Measurements from ENCODE around the gene B3GALT2. TPM values are rescaled to one million over a fixed set of nuclear protein-coding genes. Genes with fewer than 3 reads are reported as not detected.
"Not testable (repeated sequence)": the region's sequence is repeated elsewhere in the genome, so short reads cannot be mapped to it uniquely, and the experiment has no call there.

B3GALT2 gene
- 6.8 TPM for total RNA-seq
- long read RNA-seq, transcript B3GALT2-201 (2 exons, 3,274 nt), result major isoform, 6 of 10 reads
- long read RNA-seq, partial matches to known transcripts, result 1 of 10 reads
- long read RNA-seq, other reads (novel, unspliced or antisense), result 3 of 10 reads

- H3K4me1 ChIP-seq, result peaks cover 37% of the 10 kb centered on the region
- H3K4me3 ChIP-seq, result peak within 1 kb of the TSS; percentile 45
- H3K9me3 ChIP-seq, result no peaks in the 10 kb centered on the region
- peak; percentile 39 for ATAC-seq
- no peaks in the 10 kb centered on the region for H3K27me3 ChIP-seq
- no peak for TF ChIP-seq CTCF (IDR thresholded peaks at IDR 0.05)
- H3K27ac ChIP-seq, result peak within 1 kb of the TSS; percentile 44
- intact Hi-C loops (cut with DNase I), result no loop called here
- DNase-seq, result no peak
- no peaks in the 10 kb centered on the region for H3K36me3 ChIP-seq
Measured at GRCh38 chr1:193185901-193186731, at the start of gene B3GALT2. Gene B3GALT2 (minus strand): TSS chr1:193186613. CDS start chr1:193181562, 5,051 bp downstream.

GRCh38 chr1:193234530-193234929 lies 48.1 kb upstream of the B3GALT2 start:
- Histone ChIP-seq H3K9me3 (no peaks in the 10 kb centered on the region), H3K36me3 (peaks cover 35% of the 10 kb centered on the region), H3K4me3 (no peak overlapping the region), H3K4me1 (no peaks in the 10 kb centered on the region), H3K27ac (no peak overlapping the region), H3K27me3 (no peaks in the 10 kb centered on the region)
- DNase-seq (no peak), ATAC-seq (no peak)
- intact Hi-C loops (cut with DNase I), result no loop called here
- TF ChIP-seq CTCF (IDR thresholded peaks at IDR 0.05), result no peak

GRCh38 chr1:193231146-193231545 lies 44.7 kb upstream of the B3GALT2 start:
- H3K27me3 ChIP-seq; H3K4me3 ChIP-seq; DNase-seq; ATAC-seq; H3K27ac ChIP-seq; H3K4me1 ChIP-seq; H3K9me3 ChIP-seq; intact Hi-C loops (cut with DNase I): not testable (repeated sequence)
- peaks cover 11% of the 10 kb centered on the region for H3K36me3 ChIP-seq

GRCh38 chr1:193229136-193229535 lies 42.7 kb upstream of the B3GALT2 start:
- H3K27ac ChIP-seq, result no peak overlapping the region
- no peaks in the 10 kb centered on the region for H3K27me3 ChIP-seq
- intact Hi-C loops (cut with DNase I), result no loop called here
- H3K4me1 ChIP-seq, result no peaks in the 10 kb centered on the region
- no peak for TF ChIP-seq CTCF (IDR thresholded peaks at IDR 0.05)
- no peak for DNase-seq
- H3K9me3 ChIP-seq, result no peaks in the 10 kb centered on the region
- peaks cover 11% of the 10 kb centered on the region for H3K36me3 ChIP-seq
- ATAC-seq, result no peak
- no peak overlapping the region for H3K4me3 ChIP-seq

GRCh38 chr1:193222056-193222615 lies 35.7 kb upstream of the B3GALT2 start:
- ATAC-seq, result no peak
- Histone ChIP-seq H3K27me3 (no peaks in the 10 kb centered on the region), H3K27ac (no peak overlapping the region), H3K9me3 (no peaks in the 10 kb centered on the region), H3K36me3 (no peaks in the 10 kb centered on the region), H3K4me1 (no peaks in the 10 kb centered on the region), H3K4me3 (no peak overlapping the region)
- intact Hi-C loops (cut with DNase I), result no loop called here
- no peak for DNase-seq
- no peak for TF ChIP-seq CTCF (IDR thresholded peaks at IDR 0.05)

GRCh38 chr1:193221651-193222050 lies 35.2 kb upstream of the B3GALT2 start:
- intact Hi-C loops (cut with DNase I), result no loop called here
- H3K36me3 ChIP-seq, result peaks cover 3% of the 10 kb centered on the region
- TF ChIP-seq CTCF (IDR thresholded peaks at IDR 0.05), result no peak
- ATAC-seq, result no peak
- H3K27me3 ChIP-seq, result no peaks in the 10 kb centered on the region
- H3K9me3 ChIP-seq, result no peaks in the 10 kb centered on the region
- H3K27ac ChIP-seq, result no peak overlapping the region
- no peak overlapping the region for H3K4me3 ChIP-seq
- H3K4me1 ChIP-seq, result no peaks in the 10 kb centered on the region
- DNase-seq, result no peak
